Kidney (tissue), 14 donors: ENCODE results near the gene PRKRA. TPM values are rescaled to one million over a fixed set of nuclear protein-coding genes. Genes with fewer than 3 reads are reported as not detected.

ENCODE experiments used
- DNase-seq, 5 donors: peaks; one replicate each; pipeline ENCODE4 v3.0.0-alpha.2; 2013 to 2020
- FAIRE-seq: peaks from 2 replicates; lab custom pipeline; 2012; peaks lifted over from hg19 to GRCh38; lab: Jason Lieb, UNC
- H3K27ac ChIP-seq, 2 donors: one replicate each; pipeline ENCODE4 v1.7.0; 2013; ENCODE audit warnings: low read depth in 2 of 2, low read length in 2 of 2, inconsistent platforms in 1 of 2
- H3K27me3 ChIP-seq: one replicate; pipeline ENCODE4 v1.7.1; 2013; ENCODE audit warnings: low read length, inconsistent platforms; ENCODE audit not compliant: control insufficient read depth, insufficient read depth
- H3K36me3 ChIP-seq, 3 donors: one replicate each; pipeline versions ENCODE4 v1.7.0 to v1.7.1; 2013; ENCODE audit warnings: low read length in 3 of 3, control low read depth in 1 of 3, inconsistent platforms in 1 of 3; ENCODE audit not compliant: insufficient read depth in 3 of 3, control insufficient read depth in 2 of 3
- H3K4me1 ChIP-seq, 3 donors: one replicate each; pipeline versions ENCODE4 v1.7.0 to v1.7.1; 2013; ENCODE audit warnings: low read length in 3 of 3, inconsistent platforms in 1 of 3, low read depth in 1 of 3; ENCODE audit not compliant: control insufficient read depth in 2 of 3, insufficient read depth in 2 of 3
- H3K4me3 ChIP-seq, 3 donors: one replicate each; pipeline versions ENCODE4 v1.7.0 to v1.8.1; 2013; ENCODE audit warnings: low read length in 3 of 3, control low read depth in 1 of 3, inconsistent platforms in 1 of 3
- H3K9ac ChIP-seq, 3 donors: one replicate each; pipeline versions ENCODE4 v1.7.0 to v1.7.1; 2013; ENCODE audit warnings: low read length in 3 of 3, control low read depth in 1 of 3, inconsistent platforms in 1 of 3
- H3K9me3 ChIP-seq, 3 donors: one replicate each; pipeline versions ENCODE4 v1.7.0 to v1.7.1; 2013; ENCODE audit warnings: low read length in 3 of 3, control low read depth in 1 of 3, inconsistent platforms in 1 of 3; ENCODE audit not compliant: control insufficient read depth in 2 of 3, insufficient read depth in 1 of 3
- CTCF ChIP-seq: IDR thresholded peaks from 3 replicates; pipeline ENCODE4 v1.5.1; 2012; ENCODE audit warnings: mild to moderate bottlenecking, moderate library complexity, borderline replicate concordance; ENCODE audit not compliant: insufficient read depth; ENCODE audit errors: extremely low read depth
- intact Hi-C: fragments of 100-400 bp; cut with DNase I; formaldehyde crosslinking; loops from one replicate; pipeline ENCODE4 v1.11.1; 2022
- polyA plus RNA-seq: library from polyadenylated mRNA; stranded (reverse); fragments of 350-450 nt; fragmentation: Illumina TruSeq; extraction: RNeasy Lipid Tissue Mini Kit (QIAGEN cat#74804); gene quantifications from one replicate; pipeline ENCODE4 v1.2.3, GENCODE V29; 2014; ENCODE audit warnings: low read depth, low replicate concordance; ENCODE audit not compliant: insufficient read depth
- total RNA-seq: library from RNA; stranded (reverse); fragmentation: NEBNext Ultra II Directional; extraction: Animal tissue kit (Norgen Biotek cat#: 25700); gene quantifications from one replicate; pipeline ENCODE4 v1.2.1, GENCODE V29; 2021
- donor health status: control.
- donor health status: control.
- donor health status: control.
- donor health status: control.
- donor health status: control.
- donor health status: DM: yes; HTN: yes; CAD: no.
- donor health status: Normal renal cell carcinoma (clear cell type).

PRKRA gene
- total and polyA plus RNA-seq, 2 donors from 2014 or later, result 42.6 to 43.0 TPM

- Histone ChIP-seq H3K27me3 (no peaks in the 10 kb centered on the region), H3K9me3 (no peaks in the 10 kb centered on the region), H3K27ac (no peak overlapping the region), H3K9ac (no peak overlapping the region), H3K4me1 (no peaks in the 10 kb centered on the region), H3K36me3 (no peaks in the 10 kb centered on the region), H3K4me3 (no peak overlapping the region)
- intact Hi-C loops, result no loop called here
- TF ChIP-seq CTCF, result no peak
- no peak for DNase-seq
- no peak for FAIRE-seq
Measured at GRCh38 chr2:178395295-178395694, 55.7 kb downstream of the PRKRA start.

- H3K9ac ChIP-seq, result no peak overlapping the region
- no peaks in the 10 kb centered on the region for H3K9me3 ChIP-seq
- FAIRE-seq (no peak), DNase-seq (no peak)
- H3K36me3 ChIP-seq, result no peaks in the 10 kb centered on the region
- no peak for TF ChIP-seq CTCF
- no peaks in the 10 kb centered on the region for H3K4me1 ChIP-seq
- H3K4me3 ChIP-seq, result no peak overlapping the region
- H3K27ac ChIP-seq, result no peak overlapping the region
- intact Hi-C loops, result no loop called here
- H3K27me3 ChIP-seq, result no peaks in the 10 kb centered on the region
Measured at GRCh38 chr2:178394859-178395258, 56.1 kb downstream of the PRKRA start.

DNA sequence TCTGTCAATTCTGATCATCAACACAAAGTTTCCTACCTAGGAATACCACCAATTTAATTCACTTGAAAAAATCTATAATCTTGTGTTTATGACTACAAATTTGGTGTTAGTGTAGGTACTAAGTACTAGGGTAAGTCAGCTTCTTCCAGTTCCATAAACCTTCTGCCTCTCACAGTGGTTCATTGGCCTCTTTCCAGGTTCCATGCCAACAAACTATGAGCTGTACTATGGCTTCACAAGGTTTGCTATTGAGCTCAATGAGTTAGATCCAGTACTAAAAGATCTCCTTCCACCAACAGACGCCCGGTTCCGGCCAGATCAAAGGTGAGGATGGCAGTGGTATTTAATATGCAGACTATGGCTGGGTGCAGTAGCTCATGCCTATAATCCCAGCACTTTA, 58.8 kb downstream of the PRKRA start:
- no peaks in the 10 kb centered on the region for H3K9me3 ChIP-seq
- no peaks in the 10 kb centered on the region for H3K27me3 ChIP-seq
- no peak overlapping the region for H3K27ac ChIP-seq
- intact Hi-C loops, result no loop called here
- H3K4me1 ChIP-seq, result no peaks in the 10 kb centered on the region
- H3K4me3 ChIP-seq, result no peak overlapping the region
- no peak for TF ChIP-seq CTCF
- H3K36me3 ChIP-seq, result no peaks in the 10 kb centered on the region
- no peak overlapping the region for H3K9ac ChIP-seq
- FAIRE-seq (no peak), DNase-seq (no peak)

GRCh38 chr2:178391701-178392100, 59.3 kb downstream of the PRKRA start:
- Histone ChIP-seq H3K4me3 (no peak overlapping the region), H3K9ac (no peak overlapping the region), H3K27me3 (no peaks in the 10 kb centered on the region), H3K27ac (no peak overlapping the region), H3K9me3 (no peaks in the 10 kb centered on the region), H3K4me1 (no peaks in the 10 kb centered on the region), H3K36me3 (no peaks in the 10 kb centered on the region)
- DNase-seq (no peak), FAIRE-seq (no peak)
- no peak for TF ChIP-seq CTCF
- intact Hi-C loops, result no loop called here
